Measurements from ENCODE around the gene FAM228B. TPM values are rescaled to one million over a fixed set of nuclear protein-coding genes. Genes with fewer than 3 reads are reported as not detected.

The FAM228B gene
- total RNA-seq, 2 experiments from 2014 or later = 3.8 to 9.6 TPM

GRCh38 chr2:24075259-24075658, 48.0 kb upstream of the FAM228B start:
- H4K20me1 ChIP-seq (ENCODE audit: insufficient read depth, low read length) = no peaks in the 10 kb centered on the region
- H3K4me2 ChIP-seq (ENCODE audit: low read length) = peak overlapping the region; percentile 68
- H3K36me3 ChIP-seq (ENCODE audit: insufficient read depth, low read length) = peaks cover 38% of the 10 kb centered on the region
- no peak for DNase-seq (ENCODE audit: low spot score)
- no peak for TF ChIP-seq EZH2phosphoT487 (IDR thresholded peaks at IDR 0.05; ENCODE audit: borderline replicate concordance, low read depth, low read length)
- TF ChIP-seq CTCF (conservative IDR thresholded peaks at IDR 0.05; ENCODE audit: low read length) = no peak
- H3K9me3 ChIP-seq (ENCODE audit: low read length) = no peaks in the 10 kb centered on the region
- peaks cover 42% of the 10 kb centered on the region for H3K79me2 ChIP-seq (ENCODE audit: insufficient read depth, low read depth, low read length)
- intact Hi-C loops (cut with micrococcal nuclease; ENCODE audit: unreplicated experiment) = no loop called here
- POLR2A ChIA-PET = interaction anchor here (1.0 to 2.5 kb wide), 4 partner anchors 9 to 148 kb away, joined by 3 to 16 read pairs (median 8); partner anchors contain the start of genes ATAD2B and WDCP
- BruUV-seq (replicated peaks) = no TSS peak
- H3K4me3 ChIP-seq (ENCODE audit: low read depth, low read length, poor library complexity, severe bottlenecking) = peak overlapping the region; percentile 80
- H3K9me2 ChIP-seq (ENCODE audit: insufficient read depth, low read length) = no peaks in the 10 kb centered on the region
- peaks cover 19% of the 10 kb centered on the region for H3K4me1 ChIP-seq (ENCODE audit: insufficient read depth, low read length, poor library complexity, severe bottlenecking)
- CTCF ChIA-PET (ENCODE audit: unreplicated experiment) = interaction anchor here (1.8 kb wide), 1 partner anchor 28 kb away, joined by 10 read pairs; the partner anchor contains the start of gene WDCP
- H2AFZ ChIP-seq (ENCODE audit: low read length) = no peak overlapping the region; the same call in 1 of the 2 replicates
- H3K27ac ChIP-seq (ENCODE audit: low read depth, low read length, poor library complexity, severe bottlenecking) = no peak overlapping the region

- CTCF ChIA-PET (ENCODE audit: unreplicated experiment) = interaction anchor here (0.6 to 1.8 kb wide), 4 partner anchors 8 to 1436 kb away, joined by 3 to 10 read pairs (median 6); partner anchors contain the start of genes TP53I3 and WDCP
- H3K4me2 ChIP-seq (ENCODE audit: low read length) = peak within 1 kb of the TSS; percentile 85
- TSS peak; percentile 81 for BruUV-seq (replicated peaks)
Observed at GRCh38 chr2:24075915-24076848, 47.1 kb upstream of the FAM228B start, which contains the start of gene SF3B6. Gene SF3B6 (minus strand): TSS chr2:24076326. CDS start chr2:24076229, 97 bp downstream.

More at GRCh38 chr2:24075915-24076848, 47.1 kb upstream of the FAM228B start, which contains the start of gene SF3B6:
- Histone ChIP-seq H3K9me2 (ENCODE audit: insufficient read depth, low read length) (no peaks in the 10 kb centered on the region), H4K20me1 (ENCODE audit: insufficient read depth, low read length) (no peaks in the 10 kb centered on the region), H3K79me2 (ENCODE audit: insufficient read depth, low read depth, low read length) (peaks cover 42% of the 10 kb centered on the region), H3K4me3 (ENCODE audit: low read depth, low read length, poor library complexity, severe bottlenecking) (peak within 1 kb of the TSS; percentile 80), H3K36me3 (ENCODE audit: insufficient read depth, low read length) (peaks cover 33% of the 10 kb centered on the region), H2AFZ (ENCODE audit: low read length) (peak within 1 kb of the TSS; percentile 73), H3K4me1 (ENCODE audit: insufficient read depth, low read length, poor library complexity, severe bottlenecking) (peaks cover 19% of the 10 kb centered on the region), H3K27ac (ENCODE audit: low read depth, low read length, poor library complexity, severe bottlenecking) (peak within 1 kb of the TSS; percentile 54), H3K9me3 (ENCODE audit: low read length) (no peaks in the 10 kb centered on the region)
- DNase-seq (ENCODE audit: low spot score) = peak; percentile 99
- POLR2A ChIA-PET = interaction anchor here (0.6 to 2.5 kb wide), 15 partner anchors 9 to 897 kb away, joined by 3 to 16 read pairs (median 4); partner anchors contain the start of genes ATAD2B and WDCP
- TF ChIP-seq CTCF (conservative IDR thresholded peaks at IDR 0.05; ENCODE audit: low read length) = no peak
- no peak for TF ChIP-seq EZH2phosphoT487 (IDR thresholded peaks at IDR 0.05; ENCODE audit: borderline replicate concordance, low read depth, low read length)
- intact Hi-C loops (cut with micrococcal nuclease; ENCODE audit: unreplicated experiment) = loop anchor here (1.0 to 2.0 kb wide), 2 partner anchors 136 to 149 kb away; partner anchors contain the start of genes ATAD2B and UBXN2A

All from OCI-LY7 (cell line).